ENCODE measurements around the gene NDST4. TPM values are rescaled to one million over a fixed set of nuclear protein-coding genes. Genes with fewer than 3 reads are reported as not detected.

Gene NDST4
- not detected in 2 replicates for total RNA-seq

DNA sequence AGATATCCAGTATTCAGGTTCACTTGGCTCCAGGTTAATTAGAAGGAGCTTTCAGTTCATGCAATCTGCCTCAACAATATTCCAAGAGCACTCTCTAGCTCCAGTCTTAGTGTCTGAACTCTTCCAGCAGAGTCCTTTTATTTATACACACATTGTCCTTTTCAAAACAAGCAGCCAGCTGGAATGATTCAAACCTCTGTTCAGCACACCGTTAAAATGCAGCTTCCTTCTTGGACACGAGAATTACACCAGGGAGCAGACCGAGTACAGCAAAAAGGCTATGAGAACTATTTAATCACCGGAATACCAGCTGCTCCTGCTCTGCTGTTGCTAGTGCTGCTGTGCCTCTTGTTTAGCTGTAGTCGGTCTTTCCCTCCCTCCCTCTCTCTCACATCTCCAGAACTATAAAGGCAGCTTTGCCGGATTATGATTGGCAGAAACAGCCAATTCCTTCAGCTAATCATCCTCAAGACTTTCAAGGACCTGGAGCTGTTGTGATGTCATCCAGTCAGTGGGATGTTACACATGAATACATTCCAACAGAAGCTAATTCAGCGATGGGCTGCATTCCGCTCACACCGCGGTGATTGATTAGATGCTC is at the start of gene NDST4:
Gene NDST4 (minus strand): TSS at position 115 of the 601 bp plus-strand sequence. CDS start 36,584 bp downstream, outside the sequence.

Small RNA genes within 50 kb of the gene (small RNA-seq; reads per million reads assigned to genes)
- not detected for gene RN7SL808P
